Stimulated activated naive CD8-positive, alpha-beta T cell treated with anti-CD3 and anti-CD28 coated beads, Interleukin-15, amount 100 ng/mL, for 72 hours (primary cell): ENCODE data around the gene C1orf115.
"Not testable (repeated sequence)": the region's sequence is repeated elsewhere in the genome, so short reads cannot be mapped to it uniquely, and the experiment has no call there.

Experiments
- ATAC-seq: fragments of 150-1000 bp; cut with Tn5 transposase; 2 replicates; pipeline ENCODE4 v1.10.0; 2021; ENCODE audit warnings: mild to moderate bottlenecking, moderate library complexity
- DNase-seq, 2 donors: peaks; one replicate each; pipeline ENCODE4 v3.0.0; 2021 to 2022
- H3K27ac Mint-ChIP-seq, 2 donors: one replicate each; pipeline ENCODE4 v1.8.0; 2022; ENCODE audit warnings: mild to moderate bottlenecking in 2 of 2, mixed read lengths in 2 of 2, moderate library complexity in 2 of 2
- H3K27me3 Mint-ChIP-seq: one replicate; pipeline ENCODE4 v1.8.0; 2022; ENCODE audit warnings: mixed read lengths
- H3K4me1 Mint-ChIP-seq: one replicate; pipeline ENCODE4 v1.8.0; 2022; ENCODE audit warnings: mild to moderate bottlenecking, mixed read lengths
- H3K4me3 Mint-ChIP-seq, 2 donors: one replicate each; pipeline ENCODE4 v1.8.0; 2022; ENCODE audit warnings: mild to moderate bottlenecking in 2 of 2, mixed read lengths in 2 of 2, moderate library complexity in 1 of 2
- H3K9me3 Mint-ChIP-seq, 2 donors: one replicate each; pipeline ENCODE4 v1.8.0; 2022; ENCODE audit warnings: mixed read lengths in 2 of 2

C1orf115 gene, protein sequence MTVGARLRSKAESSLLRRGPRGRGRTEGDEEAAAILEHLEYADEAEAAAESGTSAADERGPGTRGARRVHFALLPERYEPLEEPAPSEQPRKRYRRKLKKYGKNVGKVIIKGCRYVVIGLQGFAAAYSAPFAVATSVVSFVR

DNA sequence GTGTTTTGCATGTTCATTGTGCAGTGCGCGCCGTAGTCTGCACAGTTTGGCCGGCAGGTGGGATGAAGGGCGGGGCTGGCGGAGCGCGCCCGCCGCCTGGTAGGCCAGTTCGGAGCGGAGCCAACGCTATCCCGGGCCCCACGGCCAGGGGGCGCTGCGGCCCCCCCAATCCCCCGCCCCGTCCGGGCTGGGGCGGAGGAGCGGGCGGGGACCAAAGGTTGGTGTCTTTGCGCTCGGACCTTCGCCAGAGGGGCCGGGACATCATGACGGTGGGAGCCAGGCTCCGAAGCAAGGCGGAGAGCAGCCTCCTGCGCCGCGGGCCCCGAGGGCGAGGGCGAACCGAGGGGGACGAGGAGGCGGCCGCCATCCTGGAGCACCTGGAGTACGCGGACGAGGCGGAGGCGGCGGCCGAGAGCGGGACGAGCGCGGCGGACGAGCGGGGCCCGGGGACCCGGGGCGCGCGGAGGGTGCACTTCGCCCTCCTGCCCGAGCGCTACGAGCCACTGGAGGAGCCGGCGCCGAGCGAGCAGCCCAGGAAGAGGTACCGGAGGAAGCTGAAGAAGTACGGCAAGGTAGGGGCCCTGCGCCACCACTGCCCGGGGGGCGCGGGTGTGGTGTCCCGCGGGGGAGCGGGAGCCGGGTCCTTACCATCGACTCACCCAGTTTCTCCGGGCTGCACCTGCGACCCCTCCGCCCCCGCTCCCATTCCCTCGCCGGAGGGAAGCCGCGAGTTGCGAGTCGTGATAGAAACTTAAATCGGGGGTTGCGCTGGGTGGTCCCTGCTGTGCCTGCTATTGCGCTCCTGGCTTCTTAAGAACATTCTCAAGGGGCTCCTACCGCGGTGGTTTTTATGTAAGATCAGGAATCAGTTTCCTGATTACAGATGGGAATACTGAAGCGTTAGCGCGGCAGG lies at the start of gene C1orf115:
Gene C1orf115 (plus strand): TSS at position 224 of the 913 bp plus-strand sequence. CDS start 40 bp downstream, at position 264.
- Mint-ChIP-seq H3K9me3 (no peaks in the 10 kb centered on the region), H3K4me3 (peak within 1 kb of the TSS; percentile 87 to 90), H3K27ac (peak within 1 kb of the TSS in 1 of 2 donors; percentile 97), H3K27me3 (peaks cover 30% of the 10 kb centered on the region), H3K4me1 (peaks cover 10% of the 10 kb centered on the region)
- DNase-seq (peak; percentile 77 to 83), ATAC-seq (peak; percentile 92)

DNA sequence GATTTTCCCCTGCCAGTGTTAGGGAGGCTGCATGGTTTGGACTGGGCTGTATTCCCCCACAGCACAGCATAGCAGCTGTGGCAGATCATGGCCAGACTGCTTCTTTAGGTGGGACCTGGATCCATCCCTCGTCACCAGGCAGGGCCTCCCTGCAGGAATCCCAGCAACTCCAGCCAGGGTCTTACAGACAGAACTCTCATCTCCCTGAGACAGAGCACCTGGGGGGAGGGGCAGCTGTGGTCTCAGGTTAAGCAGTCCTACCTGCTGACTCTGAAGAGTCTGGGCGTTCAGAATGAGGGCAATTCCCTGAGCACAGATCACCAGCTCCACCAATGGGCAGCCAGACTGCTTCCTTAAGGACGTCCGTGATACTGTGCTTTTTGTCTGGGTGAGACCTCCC lies 47.9 kb upstream of the C1orf115 start:
- H3K4me1 Mint-ChIP-seq = no peaks in the 10 kb centered on the region
- peaks cover 54% of the 10 kb centered on the region for H3K27me3 Mint-ChIP-seq
- ATAC-seq (no peak), DNase-seq (no peak)
- H3K9me3 Mint-ChIP-seq = no peaks in the 10 kb centered on the region
- H3K4me3 Mint-ChIP-seq = no peak overlapping the region
- H3K27ac Mint-ChIP-seq = no peak overlapping the region

DNA sequence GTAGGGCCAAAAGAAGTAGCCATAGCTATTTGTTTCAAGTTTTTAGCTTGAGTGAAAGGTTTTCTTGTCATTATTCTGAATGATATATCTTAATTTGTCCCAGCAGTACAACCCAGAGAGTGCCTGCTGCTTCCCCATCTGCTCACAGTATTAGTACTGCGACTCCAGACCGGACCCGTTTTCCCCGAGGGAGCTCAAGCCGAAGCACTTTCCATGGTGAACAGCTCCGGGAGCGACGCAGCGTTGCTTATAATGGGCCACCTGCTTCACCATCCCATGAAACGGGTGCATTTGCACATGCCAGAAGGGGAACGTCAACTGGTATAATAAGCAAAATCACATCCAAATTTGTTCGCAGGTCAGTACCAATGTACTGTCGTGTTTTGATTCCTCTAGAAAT lies 37.2 kb upstream of the C1orf115 start:
- no peak overlapping the region for H3K4me3 Mint-ChIP-seq
- no peak overlapping the region for H3K27ac Mint-ChIP-seq
- no peaks in the 10 kb centered on the region for H3K27me3 Mint-ChIP-seq
- DNase-seq (no peak), ATAC-seq (no peak)
- no peaks in the 10 kb centered on the region for H3K9me3 Mint-ChIP-seq
- H3K4me1 Mint-ChIP-seq = no peaks in the 10 kb centered on the region

DNA sequence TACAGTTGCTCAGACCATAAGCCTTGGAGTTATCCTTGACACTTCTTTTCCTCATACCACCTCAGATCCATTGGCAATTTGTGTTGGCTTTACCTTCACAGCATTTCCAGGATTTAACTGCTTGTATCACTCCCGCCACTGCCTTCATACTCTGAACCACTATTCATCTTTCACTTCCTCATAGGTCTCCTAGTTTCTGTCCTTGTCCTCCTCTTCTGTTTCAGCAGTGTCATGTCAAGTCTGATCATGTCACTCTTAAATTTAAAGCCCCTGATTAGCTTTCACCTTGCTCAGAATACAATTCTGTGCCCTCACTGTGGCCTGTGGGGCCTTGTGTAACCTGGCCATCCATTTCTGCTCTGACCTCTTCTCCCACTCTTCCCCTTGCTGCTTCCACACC lies 34.7 kb upstream of the C1orf115 start:
- H3K9me3 Mint-ChIP-seq = no peaks in the 10 kb centered on the region
- no peak for DNase-seq
- no peak for ATAC-seq
- H3K4me3 Mint-ChIP-seq = no peak overlapping the region
- H3K27me3 Mint-ChIP-seq = no peaks in the 10 kb centered on the region
- H3K4me1 Mint-ChIP-seq = no peaks in the 10 kb centered on the region
- H3K27ac Mint-ChIP-seq = no peak overlapping the region

DNA sequence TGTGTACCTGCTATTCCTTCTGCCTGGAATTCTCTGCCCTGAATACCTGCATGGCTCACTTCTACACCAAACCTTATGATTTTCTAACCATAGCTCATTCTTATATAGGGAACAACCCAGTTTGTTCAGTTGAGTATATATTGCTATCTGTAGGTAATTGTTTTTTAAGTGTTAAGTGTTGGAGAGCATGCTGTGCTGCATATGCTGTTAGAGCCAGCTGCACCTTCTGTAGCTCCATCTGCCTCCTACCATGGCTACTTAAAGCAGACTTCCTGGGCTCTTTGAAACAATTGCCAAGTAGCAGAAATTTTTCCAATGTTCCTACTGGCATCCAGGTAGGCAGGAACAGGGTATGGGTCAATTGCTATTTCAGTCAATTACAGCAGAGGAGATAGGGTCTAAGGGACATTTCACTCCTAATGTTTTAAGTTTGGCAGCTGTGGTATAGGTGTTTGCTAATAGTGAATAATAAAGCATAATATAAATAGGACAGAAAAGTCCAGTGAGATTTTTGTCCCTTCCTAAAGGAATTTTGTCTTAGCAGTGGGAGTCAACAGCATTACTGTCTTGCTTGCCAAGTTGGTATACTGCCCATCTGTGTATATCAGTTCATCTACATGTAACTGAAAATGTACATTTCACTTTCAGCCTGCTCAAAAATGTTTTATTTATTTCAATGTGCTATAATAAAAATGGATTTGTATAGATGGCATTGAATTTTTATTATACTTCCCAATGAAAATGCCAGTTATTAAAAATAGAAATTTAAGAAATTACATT lies 34.0 kb upstream of the C1orf115 start:
- no peaks in the 10 kb centered on the region for H3K9me3 Mint-ChIP-seq
- no peak overlapping the region for H3K4me3 Mint-ChIP-seq
- H3K4me1 Mint-ChIP-seq = no peaks in the 10 kb centered on the region
- no peaks in the 10 kb centered on the region for H3K27me3 Mint-ChIP-seq
- no peak overlapping the region for H3K27ac Mint-ChIP-seq
- no peak for ATAC-seq
- no peak for DNase-seq

DNA sequence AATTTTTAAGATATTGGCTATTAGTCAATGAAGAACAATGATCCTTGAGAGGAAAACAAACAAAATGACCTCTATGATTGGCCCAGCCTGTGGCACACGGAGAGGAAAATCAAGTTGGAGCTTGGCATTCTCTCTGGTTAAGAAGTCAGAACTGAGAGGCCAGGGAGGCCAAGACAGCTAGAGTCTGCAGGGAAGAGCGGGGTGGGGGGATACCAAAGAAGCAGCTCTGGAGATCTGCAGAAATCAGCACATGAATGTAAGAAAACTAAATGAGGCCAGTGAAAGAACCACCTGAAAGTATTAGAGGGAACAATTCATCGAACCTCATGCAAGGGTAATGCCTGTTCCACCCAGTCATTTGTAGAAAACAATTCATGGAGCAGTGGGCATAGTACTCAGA lies 23.8 kb upstream of the C1orf115 start:
- peaks cover 0 to 8% of the 10 kb centered on the region in 2 donors for H3K9me3 Mint-ChIP-seq
- no peaks in the 10 kb centered on the region for H3K4me1 Mint-ChIP-seq
- DNase-seq (no peak), ATAC-seq (no peak)
- no peak overlapping the region for H3K4me3 Mint-ChIP-seq
- no peak overlapping the region for H3K27ac Mint-ChIP-seq
- H3K27me3 Mint-ChIP-seq = peaks cover 7% of the 10 kb centered on the region

DNA sequence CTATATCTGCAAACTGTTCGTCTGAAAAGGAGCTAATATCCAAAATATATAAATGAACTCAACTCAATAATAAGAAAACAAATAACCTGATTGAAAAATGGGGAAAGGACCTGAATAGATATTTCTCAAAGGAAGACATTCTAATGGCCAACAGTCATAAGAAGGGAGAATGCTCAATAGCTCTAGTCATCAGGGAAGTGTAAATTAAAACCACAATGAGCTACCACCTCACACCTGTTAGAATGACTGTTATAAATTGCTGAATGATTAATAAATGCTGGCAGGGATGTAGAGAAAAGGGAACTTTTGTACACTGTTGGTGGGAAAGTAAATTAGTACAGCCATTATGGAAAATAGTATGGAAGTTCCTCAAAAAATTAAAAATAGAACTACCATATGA lies 21.2 kb upstream of the C1orf115 start:
- DNase-seq = no peak
- H3K27me3 Mint-ChIP-seq = peaks cover 11% of the 10 kb centered on the region
- no peaks in the 10 kb centered on the region for H3K4me1 Mint-ChIP-seq
- no peak overlapping the region for H3K27ac Mint-ChIP-seq
- H3K4me3 Mint-ChIP-seq = no peak overlapping the region
- H3K9me3 Mint-ChIP-seq = peaks cover 0 to 8% of the 10 kb centered on the region in 2 donors
- ATAC-seq = no peak

DNA sequence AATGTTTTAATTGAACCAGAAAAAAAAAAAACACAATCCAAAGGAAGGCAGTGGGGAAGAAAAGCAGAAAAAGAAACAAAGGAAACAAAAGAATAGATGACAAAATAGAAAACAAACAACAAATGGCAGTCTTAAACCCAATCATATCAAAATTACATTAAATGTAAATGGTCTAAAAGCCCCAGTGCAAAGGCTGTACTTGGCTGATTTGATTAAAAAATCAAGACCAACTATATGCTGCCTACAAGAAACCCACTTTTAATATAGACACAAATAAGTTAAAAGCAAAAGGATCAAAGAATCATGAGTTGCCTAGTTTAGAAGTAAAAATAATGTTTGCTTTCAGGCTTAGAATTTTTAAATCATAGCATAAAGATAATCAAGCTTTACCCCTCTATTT lies 19.8 kb upstream of the C1orf115 start:
- Mint-ChIP-seq H3K9me3 (peaks cover 0 to 8% of the 10 kb centered on the region in 2 donors), H3K4me1 (no peaks in the 10 kb centered on the region), H3K27me3 (peaks cover 14% of the 10 kb centered on the region), H3K27ac (no peak overlapping the region), H3K4me3 (no peak overlapping the region)
- DNase-seq (no peak), ATAC-seq (no peak)

DNA sequence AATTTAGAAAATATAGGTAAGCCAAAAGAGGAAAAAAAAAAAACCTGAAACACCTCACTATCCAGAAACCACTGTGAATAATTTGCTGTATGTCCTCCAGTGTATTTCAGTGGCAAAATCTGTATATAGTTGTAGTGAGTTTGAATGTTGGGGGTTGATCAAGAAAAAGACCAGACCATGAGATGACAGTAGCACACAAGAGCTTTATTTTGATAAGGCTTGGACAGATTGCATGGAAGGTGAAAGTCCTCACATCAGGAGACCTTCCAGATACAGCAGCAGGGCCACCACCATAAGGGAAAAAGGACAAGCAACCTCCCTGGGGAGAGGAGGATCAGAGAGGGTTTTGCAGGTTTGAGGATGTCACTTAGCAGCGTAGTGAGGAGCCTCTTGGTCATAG lies 16.2 kb upstream of the C1orf115 start:
- Mint-ChIP-seq H3K27me3 (peaks cover 7% of the 10 kb centered on the region), H3K9me3 (peaks cover 0 to 8% of the 10 kb centered on the region in 2 donors), H3K4me1 (no peaks in the 10 kb centered on the region), H3K27ac (no peak overlapping the region), H3K4me3 (no peak overlapping the region)
- DNase-seq (no peak), ATAC-seq (no peak)

DNA sequence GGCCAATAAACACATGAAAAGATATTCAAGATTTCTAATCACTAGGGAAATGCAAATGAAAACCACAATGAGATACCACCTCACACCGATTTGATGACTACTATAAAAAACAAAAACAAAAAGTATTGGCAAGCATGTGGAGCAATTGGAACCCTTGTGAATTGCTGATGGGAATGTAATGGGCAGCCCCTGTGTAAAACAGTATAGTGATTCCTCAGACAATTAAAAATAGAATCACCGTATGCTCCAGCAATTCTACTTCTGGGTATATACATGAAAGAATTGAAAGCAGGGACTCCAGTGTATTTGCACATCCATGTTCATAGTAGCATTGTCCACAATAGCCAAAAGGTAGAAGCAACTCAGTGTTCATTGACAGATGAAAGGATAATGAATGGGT lies 12.9 kb upstream of the C1orf115 start:
- H3K9me3 Mint-ChIP-seq = no peaks in the 10 kb centered on the region
- ATAC-seq = no peak
- peaks cover 7% of the 10 kb centered on the region for H3K27me3 Mint-ChIP-seq
- H3K4me3 Mint-ChIP-seq = no peak overlapping the region
- DNase-seq = no peak
- no peak overlapping the region for H3K27ac Mint-ChIP-seq
- no peaks in the 10 kb centered on the region for H3K4me1 Mint-ChIP-seq

DNA sequence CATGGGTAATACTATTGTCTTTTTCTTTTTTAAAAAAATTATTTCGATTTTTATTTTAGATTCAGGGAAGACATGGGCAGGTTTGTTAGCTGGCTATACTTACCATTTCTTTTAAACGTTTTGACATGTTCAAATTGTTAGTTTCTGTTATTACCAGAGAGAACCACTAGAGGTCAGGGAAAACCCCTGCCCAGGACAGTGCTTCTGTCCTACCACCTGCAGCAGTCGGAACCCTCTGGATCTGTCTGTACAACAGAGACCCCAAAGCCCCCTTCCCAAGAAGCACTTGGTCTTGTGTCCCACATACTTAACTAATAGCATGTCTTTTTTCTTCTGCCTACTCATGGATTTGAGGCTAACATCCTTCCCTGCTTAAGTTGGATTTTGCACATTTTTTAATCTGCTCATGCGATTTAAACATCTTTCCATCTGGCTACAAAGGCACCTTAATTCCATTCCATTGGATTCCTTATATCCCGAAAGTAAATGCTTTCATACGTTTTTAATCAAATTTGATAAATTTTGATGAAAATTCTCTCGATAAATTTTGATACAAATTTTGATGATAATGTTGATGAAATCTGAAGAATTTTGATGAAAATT lies 10.0 kb upstream of the C1orf115 start:
- Mint-ChIP-seq H3K27ac (no peak overlapping the region), H3K9me3 (no peaks in the 10 kb centered on the region), H3K4me1 (no peaks in the 10 kb centered on the region), H3K27me3 (no peaks in the 10 kb centered on the region), H3K4me3 (no peak overlapping the region)
- peak in 1 of 2 donors; percentile 9 for DNase-seq
- peak; percentile 77 for ATAC-seq

DNA sequence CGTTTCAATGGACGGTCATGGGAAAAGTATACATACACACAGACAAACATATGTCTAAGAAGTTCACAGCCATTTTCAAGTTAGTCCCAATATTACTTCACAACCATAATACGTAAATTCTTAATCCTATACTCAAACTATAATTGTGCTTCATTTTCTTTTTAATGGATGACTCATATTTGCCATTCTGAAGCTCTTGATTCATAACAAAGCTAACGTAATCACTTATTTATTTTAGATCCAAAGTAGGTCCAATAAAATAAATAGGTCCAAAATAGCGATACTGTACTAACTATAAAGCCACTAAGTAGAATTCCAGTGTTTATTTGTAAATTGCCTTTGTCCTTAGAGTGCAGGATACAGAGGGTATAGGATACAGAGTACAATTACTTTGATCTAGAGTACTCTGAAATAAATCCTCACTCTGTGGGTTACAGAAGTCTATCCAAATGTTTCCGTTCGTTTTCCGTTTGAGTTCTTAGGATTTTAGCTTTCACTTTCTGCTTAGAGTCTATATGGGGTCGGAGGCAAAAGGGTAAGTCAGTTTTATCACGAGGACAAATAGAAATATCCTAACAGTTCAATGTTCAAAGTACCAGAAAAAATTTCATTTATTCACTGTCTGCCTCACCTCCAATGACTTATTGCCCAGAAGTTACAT lies 8.8 kb upstream of the C1orf115 start:
- Mint-ChIP-seq H3K27me3 (no peaks in the 10 kb centered on the region), H3K4me1 (no peaks in the 10 kb centered on the region), H3K9me3 (no peaks in the 10 kb centered on the region), H3K4me3 (no peak overlapping the region), H3K27ac (no peak overlapping the region)
- DNase-seq (no peak), ATAC-seq (no peak)

DNA sequence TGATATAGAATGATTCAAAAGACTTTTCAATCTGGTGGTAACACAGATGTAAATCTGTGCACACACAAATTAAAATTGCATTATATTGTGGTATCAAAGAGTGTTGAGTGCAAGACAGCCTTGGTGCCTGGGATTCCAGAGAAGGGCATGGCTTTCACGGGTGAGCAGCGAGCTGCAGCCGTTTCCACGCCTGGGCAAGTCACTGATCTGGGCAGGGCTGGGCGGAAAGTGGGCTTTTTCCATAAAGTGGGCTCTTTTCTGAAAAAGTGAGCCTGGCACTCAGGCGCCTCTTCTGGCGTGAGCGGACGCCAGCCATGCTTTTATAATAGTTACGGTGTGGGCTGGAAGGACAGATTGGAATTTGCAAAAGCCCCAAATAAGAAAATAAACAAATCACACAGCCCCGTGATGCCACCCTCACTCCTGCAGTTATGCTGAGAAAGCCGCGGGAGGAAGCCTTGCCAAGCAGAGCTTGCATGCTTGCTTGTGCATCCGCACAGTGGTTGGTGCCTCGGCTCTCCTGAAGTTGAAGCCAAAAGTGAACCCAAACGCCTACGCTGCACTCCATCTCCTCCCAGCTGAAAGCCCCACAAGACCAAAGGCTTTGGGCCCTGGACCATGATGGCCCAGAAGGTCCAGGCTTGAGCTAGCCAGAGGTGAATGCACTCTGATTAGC lies 7.1 kb upstream of the C1orf115 start:
- DNase-seq (no peak), ATAC-seq (no peak)
- Mint-ChIP-seq H3K4me1 (no peaks in the 10 kb centered on the region), H3K4me3 (no peak overlapping the region), H3K27ac (no peak overlapping the region), H3K9me3 (no peaks in the 10 kb centered on the region), H3K27me3 (no peaks in the 10 kb centered on the region)

DNA sequence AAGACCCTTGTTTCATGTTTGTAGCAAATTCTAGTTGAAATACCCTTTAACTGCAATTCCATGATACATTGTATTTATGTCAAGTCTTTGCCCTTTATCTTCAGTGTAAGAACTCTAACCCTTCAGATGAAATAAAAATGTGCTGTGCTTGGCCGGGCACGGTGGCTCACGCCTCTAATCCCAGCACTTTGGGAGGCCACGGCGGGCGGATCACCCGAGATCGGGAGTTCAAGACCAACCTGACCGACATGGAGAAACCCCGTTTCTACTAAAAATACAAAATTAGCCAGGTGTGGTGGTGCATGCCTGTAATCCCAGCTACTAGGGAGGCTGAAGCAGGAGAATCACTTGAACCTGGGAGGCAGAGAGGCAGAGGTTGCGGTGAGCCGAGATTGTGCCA lies 6.4 kb upstream of the C1orf115 start:
- ATAC-seq, H3K4me3 Mint-ChIP-seq, H3K9me3 Mint-ChIP-seq, H3K4me1 Mint-ChIP-seq, DNase-seq, H3K27me3 Mint-ChIP-seq: not testable (repeated sequence)
- peak overlapping the region in 1 of 2 donors; percentile 19 for H3K27ac Mint-ChIP-seq

DNA sequence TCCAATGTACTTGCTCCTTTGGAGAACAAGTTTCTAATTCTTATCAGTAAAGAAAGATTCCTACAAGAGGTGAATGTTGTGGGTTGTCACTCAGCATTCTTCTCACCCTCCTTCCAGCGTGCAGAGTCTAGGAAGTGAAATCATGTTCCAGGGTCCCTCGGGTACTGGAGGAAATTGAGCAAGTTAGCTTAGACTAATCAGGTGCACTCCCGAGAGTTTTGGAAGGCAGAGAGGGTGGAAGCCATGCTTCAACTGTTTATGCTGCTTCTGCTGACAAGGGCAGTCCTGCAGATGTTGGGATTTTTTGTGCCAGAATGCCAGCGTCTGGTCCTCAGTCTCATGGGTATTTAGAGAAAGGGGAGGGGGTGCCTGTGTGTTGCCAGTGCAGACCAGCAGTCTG lies 5.3 kb upstream of the C1orf115 start:
- H3K4me1 Mint-ChIP-seq = peaks cover 4% of the 10 kb centered on the region
- DNase-seq = no peak
- H3K27ac Mint-ChIP-seq = no peak overlapping the region
- ATAC-seq = no peak
- no peaks in the 10 kb centered on the region for H3K9me3 Mint-ChIP-seq
- H3K27me3 Mint-ChIP-seq = peaks cover 6% of the 10 kb centered on the region
- no peak overlapping the region for H3K4me3 Mint-ChIP-seq
